GM12878 (cell line): ENCODE data around the gene FTO.

ENCODE experiments used
- EZH2 ChIP-seq: IDR thresholded peaks from 2 replicates; pipeline ENCODE4 v1.6.1; 2012; ENCODE audit warnings: low read depth, mild to moderate bottlenecking, control low read depth, inconsistent platforms, low read length, borderline replicate concordance; ENCODE audit not compliant: control insufficient read depth
- TF ChIP-seq, protein P1 (sequence below), 3 experiments: IDR thresholded peaks in 2 of 3; conservative IDR thresholded peaks in 1 of 3; 2 replicates each; pipeline ENCODE4 v1.5.1; 2011; ENCODE audit warnings: low read depth in 3 of 3, low read length in 3 of 3, mild to moderate bottlenecking in 3 of 3, control low read depth in 2 of 3, moderate library complexity in 2 of 3, inconsistent platforms in 1 of 3, mixed read lengths in 1 of 3; ENCODE audit not compliant: control insufficient read depth in 2 of 3, insufficient read depth in 1 of 3; ENCODE audit errors: extremely low read depth in 1 of 3

DNA sequence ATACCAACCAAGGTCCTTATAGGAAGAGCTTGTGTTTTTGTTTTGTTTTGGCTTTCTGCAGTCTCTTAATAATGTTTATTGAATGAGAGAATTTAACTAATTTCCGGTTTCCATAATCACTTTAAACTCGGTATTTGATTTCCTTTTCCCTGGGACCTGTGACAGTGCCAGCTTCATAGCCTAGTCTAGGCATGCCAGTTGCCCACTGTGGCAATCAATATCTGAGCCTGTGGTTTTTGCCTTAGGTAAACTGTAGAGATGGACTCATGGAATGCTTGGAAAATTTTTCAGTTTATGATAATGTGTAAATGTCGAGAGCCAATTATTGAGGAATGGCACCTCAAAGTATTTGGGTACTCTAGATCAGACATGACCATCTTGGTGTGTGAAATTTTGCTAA, 78.2 kb downstream of the FTO start:
- no peak for TF ChIP-seq EZH2
- TF ChIP-seq, protein P1, sequence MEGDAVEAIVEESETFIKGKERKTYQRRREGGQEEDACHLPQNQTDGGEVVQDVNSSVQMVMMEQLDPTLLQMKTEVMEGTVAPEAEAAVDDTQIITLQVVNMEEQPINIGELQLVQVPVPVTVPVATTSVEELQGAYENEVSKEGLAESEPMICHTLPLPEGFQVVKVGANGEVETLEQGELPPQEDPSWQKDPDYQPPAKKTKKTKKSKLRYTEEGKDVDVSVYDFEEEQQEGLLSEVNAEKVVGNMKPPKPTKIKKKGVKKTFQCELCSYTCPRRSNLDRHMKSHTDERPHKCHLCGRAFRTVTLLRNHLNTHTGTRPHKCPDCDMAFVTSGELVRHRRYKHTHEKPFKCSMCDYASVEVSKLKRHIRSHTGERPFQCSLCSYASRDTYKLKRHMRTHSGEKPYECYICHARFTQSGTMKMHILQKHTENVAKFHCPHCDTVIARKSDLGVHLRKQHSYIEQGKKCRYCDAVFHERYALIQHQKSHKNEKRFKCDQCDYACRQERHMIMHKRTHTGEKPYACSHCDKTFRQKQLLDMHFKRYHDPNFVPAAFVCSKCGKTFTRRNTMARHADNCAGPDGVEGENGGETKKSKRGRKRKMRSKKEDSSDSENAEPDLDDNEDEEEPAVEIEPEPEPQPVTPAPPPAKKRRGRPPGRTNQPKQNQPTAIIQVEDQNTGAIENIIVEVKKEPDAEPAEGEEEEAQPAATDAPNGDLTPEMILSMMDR (IDR thresholded peaks at IDR 0.05 in 2 of 3, conservative IDR thresholded peaks at IDR 0.05 in 1 of 3; ENCODE audit: control insufficient read depth in 2 of 3, extremely low read depth in 1 of 3, insufficient read depth in 1 of 3, low read depth in 3 of 3, low read length in 3 of 3) = no peak
